HepG2 (cell line): ENCODE results near the gene ELP5. TPM values are rescaled to one million over a fixed set of nuclear protein-coding genes. Genes with fewer than 3 reads are reported as not detected.
A peak's percentile ranks its signal among the peaks of the same experiment; 100 is the strongest.

Experiments used
- BRD4 ChIP-seq: sonication (generic); formaldehyde crosslinking; IDR thresholded peaks from 2 replicates; pipeline ENCODE4 v1.4.0; 2020; ENCODE audit warnings: missing genetic modification reagents
- CEBPB ChIP-seq: IDR thresholded peaks from 2 replicates; pipeline ENCODE4 v1.6.1; 2011; ENCODE audit warnings: low read depth, low read length, improper control_type of control experiment, borderline replicate concordance
- CEBPZ ChIP-seq: IDR thresholded peaks from 2 replicates; pipeline ENCODE4 v1.6.1; 2012; ENCODE audit warnings: low read length, improper control_type of control experiment
- ETV5 ChIP-seq: IDR thresholded peaks from 2 replicates; pipeline ENCODE4 v1.6.1; 2018; ENCODE audit warnings: missing biosample characterization, missing genetic modification reagents, inconsistent platforms, borderline replicate concordance
- FOSL1 ChIP-seq: sonication (generic); formaldehyde crosslinking; IDR thresholded peaks from 2 replicates; pipeline ENCODE4 v1.9.0; 2021; ENCODE audit warnings: missing genetic modification reagents, borderline replicate concordance
- GTF2F1 ChIP-seq: fragments of 150-350 bp; IDR thresholded peaks from 2 replicates; pipeline ENCODE4 v1.6.1; 2014; ENCODE audit warnings: low read length
- GZF1 ChIP-seq: sonication (generic); formaldehyde crosslinking; IDR thresholded peaks from 2 replicates; pipeline ENCODE4 v1.5.1; 2020; ENCODE audit warnings: mild to moderate bottlenecking, missing genetic modification reagents
- HOXA3 ChIP-seq: sonication (generic); formaldehyde crosslinking; IDR thresholded peaks from 2 replicates; pipeline ENCODE4 v1.5.0; 2020; ENCODE audit warnings: missing genetic modification reagents
- KDM4B ChIP-seq: sonication (generic); formaldehyde crosslinking; IDR thresholded peaks from 2 replicates; pipeline ENCODE4 v1.4.0; 2020; ENCODE audit warnings: missing genetic modification reagents
- MAFG ChIP-seq: sonication (generic); formaldehyde crosslinking; IDR thresholded peaks from 2 replicates; pipeline ENCODE4 v1.5.1; 2020; ENCODE audit warnings: mild to moderate bottlenecking, missing genetic modification reagents
- MED13 ChIP-seq: sonication (generic); formaldehyde crosslinking; IDR thresholded peaks from 2 replicates; pipeline ENCODE4 v1.5.0; 2020; ENCODE audit warnings: missing genetic modification reagents
- NKX3-1 ChIP-seq: sonication (generic); formaldehyde crosslinking; IDR thresholded peaks from 2 replicates; pipeline ENCODE4 v1.5.0; 2020; ENCODE audit warnings: missing genetic modification reagents
- PBX2 ChIP-seq: IDR thresholded peaks from 2 replicates; pipeline ENCODE4 v1.6.1; 2016; ENCODE audit warnings: control low read depth
- RARA ChIP-seq: IDR thresholded peaks from 2 replicates; pipeline ENCODE4 v1.6.1; 2016; ENCODE audit warnings: missing genetic modification reagents, missing compliant biosample characterization
- RARG ChIP-seq: sonication (generic); formaldehyde crosslinking; IDR thresholded peaks from 2 replicates; pipeline ENCODE4 v1.4.0; 2020; ENCODE audit warnings: low read depth, mild to moderate bottlenecking, missing genetic modification reagents
- RNF219 ChIP-seq: sonication (generic); formaldehyde crosslinking; IDR thresholded peaks from 2 replicates; pipeline ENCODE4 v1.5.0; 2020; ENCODE audit warnings: mild to moderate bottlenecking, missing genetic modification reagents
- SRSF4 ChIP-seq: fragments of 200-400 bp; formaldehyde crosslinking; IDR thresholded peaks from one replicate; pipeline ENCODE4 v1.6.1; 2018; ENCODE audit warnings: mild to moderate bottlenecking, low read depth, low read length, moderate library complexity; ENCODE audit not compliant: poor library complexity, severe bottlenecking
- TCF12 ChIP-seq, 2 experiments: fragments of 450-650 bp in 1 of 2; sonication (generic) in 1 of 2; formaldehyde crosslinking in 1 of 2; IDR thresholded peaks; 2 replicates each; pipeline versions ENCODE4 v1.6.1 to v1.8.0; 2017 to 2022; ENCODE audit warnings: antibody characterized with exemption in 1 of 2, mild to moderate bottlenecking in 1 of 2, missing genetic modification reagents in 1 of 2, moderate library complexity in 1 of 2
- TRIM22 ChIP-seq: fragments of 450-650 bp; IDR thresholded peaks from 2 replicates; pipeline ENCODE4 v1.6.1; 2017
- ZFY ChIP-seq: sonication (generic); formaldehyde crosslinking; IDR thresholded peaks from 2 replicates; pipeline ENCODE4 v1.4.0; 2020; ENCODE audit warnings: missing genetic modification reagents
- ZNF282 ChIP-seq: fragments of 450-650 bp; IDR thresholded peaks from 2 replicates; pipeline ENCODE4 v1.6.1; 2018; ENCODE audit not compliant: partially characterized antibody
- ZSCAN20 ChIP-seq: sonication (generic); formaldehyde crosslinking; IDR thresholded peaks from 2 replicates; pipeline ENCODE4 v1.4.0; 2020; ENCODE audit warnings: missing genetic modification reagents, mild to moderate bottlenecking, borderline replicate concordance
- polyA plus RNA-seq, 8 experiments: library from polyadenylated mRNA; depleted of rRNA in 3 of 8; stranded (reverse) in 7 of 8; unstranded in 1 of 8; fragments of >200 nt; fragmentation: Illumina TruSeq in 4 of 8; extraction: Trizol in 4 of 8; gene quantifications; 2 replicates each; pipeline versions ENCODE4 v1.2.1 to v1.2.3, GENCODE V29; 2011 to 2016; ENCODE audit warnings: low read depth in 4 of 8, missing spikeins in 1 of 8, mixed read lengths in 1 of 8; ENCODE audit not compliant: insufficient read depth in 1 of 8
- total RNA-seq, 5 experiments: library from RNA; depleted of rRNA; stranded (reverse); fragments of >200 nt; fragmentation: Illumina TruSeq; extraction: Trizol; gene quantifications; 2 replicates each; pipeline ENCODE4 v1.2.3, GENCODE V29; 2016; ENCODE audit warnings: low read depth in 1 of 5

ELP5 gene
- total and polyA plus RNA-seq, 2 of the 13 experiments (the other 11 are each of a cell fraction or from before 2014, with no cell fraction given) = 67.6 to 69.8 TPM

- TF ChIP-seq CEBPZ (no peak), RNF219 (CRISPR knock-in tag) (no peak), ZSCAN20 (CRISPR knock-in tag) (no peak), CEBPB (no peak), SRSF4 (no peak), HOXA3 (peak; percentile 87; the same call in 1 of the 2 replicates), NKX3-1 (CRISPR knock-in tag) (no peak), BRD4 (no peak), TCF12 (IDR thresholded peaks at IDR 0.05) (no peak), TCF12 (CRISPR knock-in tag; IDR thresholded peaks at IDR 0.05) (no peak), RARG (CRISPR knock-in tag) (no peak), TRIM22 (no peak), GZF1 (CRISPR knock-in tag) (no peak), ETV5 (CRISPR knock-in tag) (no peak), RARA (CRISPR knock-in tag) (0 out of 2 replicates have a peak, but pooled peaks have one; percentile 8), MED13 (CRISPR knock-in tag) (no peak), GTF2F1 (no peak), KDM4B (CRISPR knock-in tag) (0 out of 2 replicates have a peak, but pooled peaks have one; percentile 15), ZNF282 (no peak), FOSL1 (CRISPR knock-in tag) (no peak), ZFY (CRISPR knock-in tag) (no peak), PBX2 (CRISPR knock-in tag) (no peak; the same call in 1 of the 2 replicates), MAFG (CRISPR knock-in tag) (no peak)
These were observed 55.1 kb downstream of the ELP5 start, which contains the start of gene EIF5A (continued) for GRCh38 chr17:7306911-7307685.
